ENCODE results near the gene RDH8. TPM values are rescaled to one million over a fixed set of nuclear protein-coding genes. Genes with fewer than 3 reads are reported as not detected.

RDH8 gene
- total and polyA plus RNA-seq, 4 donors, result not detected

DNA sequence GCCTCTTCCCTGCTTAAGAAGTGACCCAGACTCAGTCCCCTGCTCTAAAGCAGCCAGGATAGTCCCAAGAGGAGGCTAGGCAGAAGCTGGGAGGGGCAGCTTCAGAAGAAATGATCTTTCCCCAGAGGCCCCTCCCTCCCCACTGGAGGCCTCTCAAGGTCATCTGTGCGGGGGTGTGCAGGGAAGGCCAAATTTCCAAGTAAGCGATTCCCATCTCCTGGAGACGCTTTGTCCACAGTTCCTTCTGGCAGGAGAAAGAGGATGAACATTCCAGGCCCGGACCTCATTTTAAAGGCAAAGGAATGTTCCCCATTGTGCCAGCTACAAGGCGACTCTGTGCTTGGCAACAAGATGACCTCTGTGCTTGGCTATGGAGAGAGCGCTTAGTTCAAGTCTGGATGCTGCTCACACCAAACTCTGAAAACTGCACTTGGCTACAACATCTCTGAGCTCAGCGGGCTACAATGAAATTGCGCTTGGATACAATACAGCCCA is 26.4 kb upstream of the RDH8 start:
- H3K4me3 ChIP-seq (ENCODE audit: low read depth in 1 of 3, low read length in 3 of 3), result no peak overlapping the region
- no peaks in the 10 kb centered on the region for H3K27me3 ChIP-seq (ENCODE audit: control insufficient read depth in 4 of 4, insufficient read depth in 4 of 4, low read length in 3 of 4)
- no peak for DNase-seq (ENCODE audit: low spot score)
- H3K36me3 ChIP-seq (ENCODE audit: control insufficient read depth in 4 of 4, insufficient read depth in 3 of 4, low read depth in 1 of 4, low read length in 3 of 4), result peaks cover 0 to 3% (median 0%) of the 10 kb centered on the region in 4 donors
- H3K9me3 ChIP-seq (ENCODE audit: control insufficient read depth in 4 of 4, low read length in 3 of 4), result no peaks in the 10 kb centered on the region
- TF ChIP-seq MAX (IDR thresholded peaks at IDR 0.05), result no peak
- TF ChIP-seq HNF4G (IDR thresholded peaks at IDR 0.05), result no peak
- TF ChIP-seq RXRA (IDR thresholded peaks at IDR 0.05), result no peak
- no peak for TF ChIP-seq ATF3 (IDR thresholded peaks at IDR 0.05)
- no peak for TF ChIP-seq YY1 (IDR thresholded peaks at IDR 0.05)
- no peak for TF ChIP-seq FOXA2 (IDR thresholded peaks at IDR 0.05)
- no peak for TF ChIP-seq EGR1 (IDR thresholded peaks at IDR 0.05; ENCODE audit: low read depth in 2 of 2)
- WGBS, result 74% methylated on average over 8 of the region's 8 CpGs
- no peak overlapping the region for H3K27ac ChIP-seq (ENCODE audit: low read depth in 1 of 2, low read length in 2 of 2)
- peaks cover 0 to 3% (median 0%) of the 10 kb centered on the region in 4 donors for H3K4me1 ChIP-seq (ENCODE audit: control insufficient read depth in 4 of 4, insufficient read depth in 4 of 4, low read length in 3 of 4)
- no peak overlapping the region for H3K9ac ChIP-seq (ENCODE audit: low read depth in 1 of 2, low read length in 2 of 2)

DNA sequence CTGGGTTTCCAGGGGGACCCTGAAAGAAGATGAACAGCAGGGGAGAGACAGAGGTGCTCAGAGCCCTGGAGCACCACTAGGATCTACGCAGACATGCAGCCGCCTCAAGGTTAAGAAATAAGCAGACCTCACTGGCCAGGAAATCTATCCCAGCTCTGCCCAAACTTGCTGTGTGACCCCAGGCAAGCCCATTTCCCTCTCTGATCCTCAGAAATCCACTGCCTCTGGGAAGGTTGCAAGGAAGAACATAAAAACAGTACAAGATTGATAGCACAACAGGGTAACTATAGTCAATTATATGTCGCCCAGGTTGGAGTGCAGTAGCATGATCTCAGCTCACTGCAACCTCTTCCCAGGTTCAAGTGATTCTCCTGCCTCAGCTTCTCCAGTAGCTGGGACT is 23.8 kb upstream of the RDH8 start:
- TF ChIP-seq MAX (IDR thresholded peaks at IDR 0.05) (no peak), FOXA1 (IDR thresholded peaks at IDR 0.05) (no peak), RXRA (IDR thresholded peaks at IDR 0.05) (no peak), GABPA (IDR thresholded peaks at IDR 0.05 in 1 of 2, conservative IDR thresholded peaks at IDR 0.05 in 1 of 2) (no peak), SP1 (IDR thresholded peaks at IDR 0.05) (no peak), ATF3 (IDR thresholded peaks at IDR 0.05) (no peak), TAF1 (conservative IDR thresholded peaks at IDR 0.05) (no peak), HNF4A (conservative IDR thresholded peaks at IDR 0.05) (no peak), FOXA2 (IDR thresholded peaks at IDR 0.05) (no peak)
- TF ChIP-seq, protein P1, sequence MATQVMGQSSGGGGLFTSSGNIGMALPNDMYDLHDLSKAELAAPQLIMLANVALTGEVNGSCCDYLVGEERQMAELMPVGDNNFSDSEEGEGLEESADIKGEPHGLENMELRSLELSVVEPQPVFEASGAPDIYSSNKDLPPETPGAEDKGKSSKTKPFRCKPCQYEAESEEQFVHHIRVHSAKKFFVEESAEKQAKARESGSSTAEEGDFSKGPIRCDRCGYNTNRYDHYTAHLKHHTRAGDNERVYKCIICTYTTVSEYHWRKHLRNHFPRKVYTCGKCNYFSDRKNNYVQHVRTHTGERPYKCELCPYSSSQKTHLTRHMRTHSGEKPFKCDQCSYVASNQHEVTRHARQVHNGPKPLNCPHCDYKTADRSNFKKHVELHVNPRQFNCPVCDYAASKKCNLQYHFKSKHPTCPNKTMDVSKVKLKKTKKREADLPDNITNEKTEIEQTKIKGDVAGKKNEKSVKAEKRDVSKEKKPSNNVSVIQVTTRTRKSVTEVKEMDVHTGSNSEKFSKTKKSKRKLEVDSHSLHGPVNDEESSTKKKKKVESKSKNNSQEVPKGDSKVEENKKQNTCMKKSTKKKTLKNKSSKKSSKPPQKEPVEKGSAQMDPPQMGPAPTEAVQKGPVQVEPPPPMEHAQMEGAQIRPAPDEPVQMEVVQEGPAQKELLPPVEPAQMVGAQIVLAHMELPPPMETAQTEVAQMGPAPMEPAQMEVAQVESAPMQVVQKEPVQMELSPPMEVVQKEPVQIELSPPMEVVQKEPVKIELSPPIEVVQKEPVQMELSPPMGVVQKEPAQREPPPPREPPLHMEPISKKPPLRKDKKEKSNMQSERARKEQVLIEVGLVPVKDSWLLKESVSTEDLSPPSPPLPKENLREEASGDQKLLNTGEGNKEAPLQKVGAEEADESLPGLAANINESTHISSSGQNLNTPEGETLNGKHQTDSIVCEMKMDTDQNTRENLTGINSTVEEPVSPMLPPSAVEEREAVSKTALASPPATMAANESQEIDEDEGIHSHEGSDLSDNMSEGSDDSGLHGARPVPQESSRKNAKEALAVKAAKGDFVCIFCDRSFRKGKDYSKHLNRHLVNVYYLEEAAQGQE (IDR thresholded peaks at IDR 0.05), result no peak
- TF ChIP-seq, protein P2, sequence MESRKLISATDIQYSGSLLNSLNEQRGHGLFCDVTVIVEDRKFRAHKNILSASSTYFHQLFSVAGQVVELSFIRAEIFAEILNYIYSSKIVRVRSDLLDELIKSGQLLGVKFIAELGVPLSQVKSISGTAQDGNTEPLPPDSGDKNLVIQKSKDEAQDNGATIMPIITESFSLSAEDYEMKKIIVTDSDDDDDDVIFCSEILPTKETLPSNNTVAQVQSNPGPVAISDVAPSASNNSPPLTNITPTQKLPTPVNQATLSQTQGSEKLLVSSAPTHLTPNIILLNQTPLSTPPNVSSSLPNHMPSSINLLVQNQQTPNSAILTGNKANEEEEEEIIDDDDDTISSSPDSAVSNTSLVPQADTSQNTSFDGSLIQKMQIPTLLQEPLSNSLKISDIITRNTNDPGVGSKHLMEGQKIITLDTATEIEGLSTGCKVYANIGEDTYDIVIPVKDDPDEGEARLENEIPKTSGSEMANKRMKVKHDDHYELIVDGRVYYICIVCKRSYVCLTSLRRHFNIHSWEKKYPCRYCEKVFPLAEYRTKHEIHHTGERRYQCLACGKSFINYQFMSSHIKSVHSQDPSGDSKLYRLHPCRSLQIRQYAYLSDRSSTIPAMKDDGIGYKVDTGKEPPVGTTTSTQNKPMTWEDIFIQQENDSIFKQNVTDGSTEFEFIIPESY (IDR thresholded peaks at IDR 0.05), result no peak
- Histone ChIP-seq H3K27ac (ENCODE audit: low read depth in 1 of 2, low read length in 2 of 2) (no peak overlapping the region), H3K4me1 (ENCODE audit: control insufficient read depth in 4 of 4, insufficient read depth in 4 of 4, low read length in 3 of 4) (peaks cover 0 to 3% (median 0%) of the 10 kb centered on the region in 4 donors), H3K9me3 (ENCODE audit: control insufficient read depth in 4 of 4, low read length in 3 of 4) (no peaks in the 10 kb centered on the region), H3K36me3 (ENCODE audit: control insufficient read depth in 4 of 4, insufficient read depth in 3 of 4, low read depth in 1 of 4, low read length in 3 of 4) (peaks cover 0 to 3% (median 0%) of the 10 kb centered on the region in 4 donors), H3K4me3 (ENCODE audit: low read depth in 1 of 3, low read length in 3 of 3) (no peak overlapping the region), H3K9ac (ENCODE audit: low read depth in 1 of 2, low read length in 2 of 2) (no peak overlapping the region), H3K27me3 (ENCODE audit: control insufficient read depth in 4 of 4, insufficient read depth in 4 of 4, low read length in 3 of 4) (no peaks in the 10 kb centered on the region)
- DNase-seq (ENCODE audit: low spot score), result no peak
- 95% methylated on average over 3 of the region's 3 CpGs for WGBS
